Lower leg skin (tissue), 3 donors: Measurements from ENCODE around the gene ROBO1.

ENCODE experiments used
- CTCF ChIP-seq, 3 donors: fragments of 450-650 bp; IDR thresholded peaks; one replicate each; pipeline ENCODE4 v1.5.1; 2016; ENCODE audit warnings: antibody characterized with exemption in 3 of 3, mild to moderate bottlenecking in 3 of 3, moderate library complexity in 2 of 3
- POLR2A ChIP-seq, 2 donors: fragments of 450-650 bp; IDR thresholded peaks; one replicate each; pipeline ENCODE4 v1.6.1; 2016 to 2017; ENCODE audit warnings: antibody characterized with exemption in 2 of 2, mild to moderate bottlenecking in 1 of 2, moderate library complexity in 1 of 2

- TF ChIP-seq CTCF (IDR thresholded peaks at IDR 0.05) (no peak), POLR2A (IDR thresholded peaks at IDR 0.05) (no peak)
Observed at GRCh38 chr3:78703944-78704343, 1063.9 kb downstream of the ROBO1 start.
